ENCODE data around the gene UFM1. TPM values are rescaled to one million over a fixed set of nuclear protein-coding genes. Genes with fewer than 3 reads are reported as not detected.
"Not testable (repeated sequence)": the region's sequence is repeated elsewhere in the genome, so short reads cannot be mapped to it uniquely, and the experiment has no call there.

The UFM1 gene
- total RNA-seq, 1 donor from 2014 or later = 28.8 TPM

DNA sequence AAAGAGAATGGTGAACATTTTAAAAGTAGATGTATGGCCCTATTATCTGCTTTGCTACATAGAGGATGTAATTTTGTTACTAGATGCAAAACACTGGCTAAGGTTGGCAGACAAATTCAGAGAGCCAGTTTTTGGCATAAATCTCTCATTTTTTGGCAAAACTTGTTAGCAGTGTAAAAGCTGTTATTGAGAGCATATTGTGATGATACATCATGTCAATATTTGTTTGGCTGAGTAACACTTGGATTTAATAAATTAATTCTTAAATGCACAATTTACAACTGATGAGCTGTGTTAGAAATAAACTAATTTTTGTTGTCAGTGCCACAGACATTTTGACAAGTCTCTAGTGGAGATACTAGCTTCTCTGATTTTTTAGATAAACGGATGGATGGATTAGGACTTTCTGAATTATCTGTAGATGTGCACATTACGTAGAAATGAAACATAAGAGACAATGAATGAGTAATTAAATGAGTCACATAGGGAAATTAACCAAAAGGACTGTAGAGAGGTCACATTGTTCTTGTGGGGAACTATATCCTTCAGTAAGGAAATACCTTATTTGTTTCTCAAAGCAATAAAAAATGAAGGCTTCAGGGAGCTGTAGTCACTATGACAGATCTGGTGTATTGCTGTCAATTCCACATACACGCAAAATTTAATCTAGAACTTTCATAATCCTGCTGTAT, 17.4 kb downstream of the UFM1 start:
- intact Hi-C loops (cut with DNase I) = no loop called here

GRCh38 chr13:38369058-38369457, 19.4 kb downstream of the UFM1 start:
- Histone ChIP-seq H3K4me3 (no peak overlapping the region), H3K27me3 (no peaks in the 10 kb centered on the region), H3K4me1 (no peaks in the 10 kb centered on the region), H3K9me3 (no peaks in the 10 kb centered on the region), H3K36me3 (no peaks in the 10 kb centered on the region), H3K27ac (no peak overlapping the region)
- TF ChIP-seq, protein P1, sequence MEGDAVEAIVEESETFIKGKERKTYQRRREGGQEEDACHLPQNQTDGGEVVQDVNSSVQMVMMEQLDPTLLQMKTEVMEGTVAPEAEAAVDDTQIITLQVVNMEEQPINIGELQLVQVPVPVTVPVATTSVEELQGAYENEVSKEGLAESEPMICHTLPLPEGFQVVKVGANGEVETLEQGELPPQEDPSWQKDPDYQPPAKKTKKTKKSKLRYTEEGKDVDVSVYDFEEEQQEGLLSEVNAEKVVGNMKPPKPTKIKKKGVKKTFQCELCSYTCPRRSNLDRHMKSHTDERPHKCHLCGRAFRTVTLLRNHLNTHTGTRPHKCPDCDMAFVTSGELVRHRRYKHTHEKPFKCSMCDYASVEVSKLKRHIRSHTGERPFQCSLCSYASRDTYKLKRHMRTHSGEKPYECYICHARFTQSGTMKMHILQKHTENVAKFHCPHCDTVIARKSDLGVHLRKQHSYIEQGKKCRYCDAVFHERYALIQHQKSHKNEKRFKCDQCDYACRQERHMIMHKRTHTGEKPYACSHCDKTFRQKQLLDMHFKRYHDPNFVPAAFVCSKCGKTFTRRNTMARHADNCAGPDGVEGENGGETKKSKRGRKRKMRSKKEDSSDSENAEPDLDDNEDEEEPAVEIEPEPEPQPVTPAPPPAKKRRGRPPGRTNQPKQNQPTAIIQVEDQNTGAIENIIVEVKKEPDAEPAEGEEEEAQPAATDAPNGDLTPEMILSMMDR (IDR thresholded peaks at IDR 0.05) = no peak
- intact Hi-C loops (cut with DNase I) = no loop called here
- no peak for DNase-seq (ENCODE audit: low spot score in 2 of 2)

More for the DNA sequence above, 17.4 kb downstream of the UFM1 start:
- no peak for DNase-seq (ENCODE audit: low spot score in 2 of 2)
- H3K9me3 ChIP-seq = no peaks in the 10 kb centered on the region
- H3K4me3 ChIP-seq = no peak overlapping the region
- no peaks in the 10 kb centered on the region for H3K27me3 ChIP-seq
- no peaks in the 10 kb centered on the region for H3K36me3 ChIP-seq
- TF ChIP-seq, protein P1 (IDR thresholded peaks at IDR 0.05) = no peak
- no peaks in the 10 kb centered on the region for H3K4me1 ChIP-seq
- no peak overlapping the region for H3K27ac ChIP-seq

GRCh38 chr13:38370096-38370495, 20.4 kb downstream of the UFM1 start:
- DNase-seq (ENCODE audit: low spot score in 2 of 2); H3K27ac ChIP-seq; H3K27me3 ChIP-seq; H3K4me3 ChIP-seq; H3K9me3 ChIP-seq; H3K36me3 ChIP-seq; intact Hi-C loops (cut with DNase I); H3K4me1 ChIP-seq: not testable (repeated sequence)

DNA sequence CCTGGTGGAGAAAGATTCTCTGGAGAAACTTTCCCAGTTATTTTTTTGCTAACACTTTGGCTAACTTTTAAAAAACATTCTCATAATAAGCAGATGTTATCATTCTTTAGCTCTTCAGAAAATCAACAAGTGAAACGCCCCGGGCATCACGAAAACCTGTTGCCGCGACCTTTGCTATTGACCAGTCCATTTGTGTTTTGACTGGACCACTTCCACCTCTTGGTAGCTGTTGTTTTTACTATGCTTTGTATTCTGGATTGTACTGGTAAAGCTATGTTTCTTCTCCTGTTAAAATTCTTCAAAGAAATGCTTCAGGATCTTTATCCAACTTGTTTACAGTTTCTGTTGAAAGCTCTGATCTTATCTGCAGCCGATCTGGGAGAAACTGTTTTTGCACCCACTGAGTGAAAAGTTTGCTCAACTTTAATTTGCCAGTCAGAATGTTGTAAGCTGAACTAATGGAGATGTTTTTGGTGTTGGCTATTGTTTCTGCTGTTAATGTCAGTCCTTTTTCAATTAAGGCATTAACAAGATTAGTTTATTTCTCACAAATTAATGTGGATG, 23.3 kb downstream of the UFM1 start:
- DNase-seq (ENCODE audit: low spot score in 2 of 2) = no peak
- no peaks in the 10 kb centered on the region for H3K9me3 ChIP-seq
- TF ChIP-seq, protein P1 (IDR thresholded peaks at IDR 0.05) = no peak
- no peak overlapping the region for H3K4me3 ChIP-seq
- no peaks in the 10 kb centered on the region for H3K27me3 ChIP-seq
- no peak overlapping the region for H3K27ac ChIP-seq
- H3K4me1 ChIP-seq = no peaks in the 10 kb centered on the region
- intact Hi-C loops (cut with DNase I) = no loop called here
- no peaks in the 10 kb centered on the region for H3K36me3 ChIP-seq

GRCh38 chr13:38376546-38376945, 26.9 kb downstream of the UFM1 start:
- Histone ChIP-seq H3K36me3 (no peaks in the 10 kb centered on the region), H3K4me3 (no peak overlapping the region), H3K27me3 (no peaks in the 10 kb centered on the region), H3K4me1 (no peaks in the 10 kb centered on the region), H3K27ac (no peak overlapping the region), H3K9me3 (no peaks in the 10 kb centered on the region)
- no peak for DNase-seq (ENCODE audit: low spot score in 2 of 2)
- intact Hi-C loops (cut with DNase I) = no loop called here
- TF ChIP-seq, protein P1 (IDR thresholded peaks at IDR 0.05) = no peak

- TF ChIP-seq, protein P1 (IDR thresholded peaks at IDR 0.05) = no peak
- intact Hi-C loops (cut with DNase I) = no loop called here
- no peaks in the 10 kb centered on the region for H3K27me3 ChIP-seq
- H3K27ac ChIP-seq = no peak overlapping the region
- DNase-seq (ENCODE audit: low spot score in 2 of 2) = no peak
- no peaks in the 10 kb centered on the region for H3K4me1 ChIP-seq
- no peak overlapping the region for H3K4me3 ChIP-seq
- H3K9me3 ChIP-seq = no peaks in the 10 kb centered on the region
- no peaks in the 10 kb centered on the region for H3K36me3 ChIP-seq
Observed at GRCh38 chr13:38381890-38382289, 32.2 kb downstream of the UFM1 start.

All from ascending aorta (tissue), 2 donors.